Calu3 (cell line): ENCODE measurements around the gene PPCS. TPM values are rescaled to one million over a fixed set of nuclear protein-coding genes. Genes with fewer than 3 reads are reported as not detected.

ENCODE experiments used
- BruUV-seq: library from RNA; stranded (reverse); fragments of 400-500 nt; replicated peaks from 2 replicates; lab custom pipeline; 2021; lab: Mats Ljungman, UMichigan
- CTCF ChIA-PET: fragments of 300-600 bp; sonication (Branson Sonifier 250); formaldehyde crosslinking; loops from one replicate; lab custom pipeline; 2022; ENCODE audit warnings: antibody characterized with exemption; lab: Charles Lee
- DNase-seq: peaks from one replicate; pipeline ENCODE4 v3.0.0; 2022
- H3K27ac Mint-ChIP-seq: one replicate; pipeline ENCODE4 v1.8.0; 2022; ENCODE audit warnings: mixed read lengths; ENCODE audit not compliant: unreplicated experiment
- H3K27me3 Mint-ChIP-seq: one replicate; pipeline ENCODE4 v1.8.0; 2022; ENCODE audit warnings: mixed read lengths; ENCODE audit not compliant: unreplicated experiment
- H3K36me3 Mint-ChIP-seq: one replicate; pipeline ENCODE4 v1.8.0; 2022; ENCODE audit warnings: mild to moderate bottlenecking, moderate library complexity, mixed read lengths; ENCODE audit not compliant: insufficient read depth, unreplicated experiment
- H3K4me1 Mint-ChIP-seq: one replicate; pipeline ENCODE4 v1.8.0; 2022; ENCODE audit warnings: mild to moderate bottlenecking, low read depth, mixed read lengths; ENCODE audit not compliant: unreplicated experiment
- H3K4me3 Mint-ChIP-seq: one replicate; pipeline ENCODE4 v1.8.0; 2022; ENCODE audit warnings: mild to moderate bottlenecking, low read depth, moderate library complexity, mixed read lengths; ENCODE audit not compliant: unreplicated experiment
- H3K9me3 Mint-ChIP-seq: one replicate; pipeline ENCODE4 v1.8.0; 2022; ENCODE audit warnings: low read depth, mixed read lengths; ENCODE audit not compliant: unreplicated experiment
- intact Hi-C: fragments of 100-400 bp; cut with micrococcal nuclease; formaldehyde crosslinking; loops from one replicate; pipeline ENCODE4 v1.10.0; 2022; ENCODE audit not compliant: unreplicated experiment
- total RNA-seq: library from RNA; stranded (reverse); gene quantifications from 2 replicates; pipeline ENCODE4 v1.2.3, GENCODE V29; 2022
- TF ChIP-seq, protein P1 (sequence below): fragments of 200-600 bp; IDR thresholded peaks from one replicate; pipeline ENCODE4 v1.8.0; 2022; ENCODE audit warnings: antibody characterized with exemption; ENCODE audit not compliant: unreplicated experiment

PPCS gene
- total RNA-seq, 1 experiment from 2014 or later = 67.8 TPM

GRCh38 chr1:42434340-42434739 lies 22.0 kb upstream of the PPCS start:
- no peaks in the 10 kb centered on the region for H3K27me3 Mint-ChIP-seq
- no TSS peak for BruUV-seq
- TF ChIP-seq, protein P1, sequence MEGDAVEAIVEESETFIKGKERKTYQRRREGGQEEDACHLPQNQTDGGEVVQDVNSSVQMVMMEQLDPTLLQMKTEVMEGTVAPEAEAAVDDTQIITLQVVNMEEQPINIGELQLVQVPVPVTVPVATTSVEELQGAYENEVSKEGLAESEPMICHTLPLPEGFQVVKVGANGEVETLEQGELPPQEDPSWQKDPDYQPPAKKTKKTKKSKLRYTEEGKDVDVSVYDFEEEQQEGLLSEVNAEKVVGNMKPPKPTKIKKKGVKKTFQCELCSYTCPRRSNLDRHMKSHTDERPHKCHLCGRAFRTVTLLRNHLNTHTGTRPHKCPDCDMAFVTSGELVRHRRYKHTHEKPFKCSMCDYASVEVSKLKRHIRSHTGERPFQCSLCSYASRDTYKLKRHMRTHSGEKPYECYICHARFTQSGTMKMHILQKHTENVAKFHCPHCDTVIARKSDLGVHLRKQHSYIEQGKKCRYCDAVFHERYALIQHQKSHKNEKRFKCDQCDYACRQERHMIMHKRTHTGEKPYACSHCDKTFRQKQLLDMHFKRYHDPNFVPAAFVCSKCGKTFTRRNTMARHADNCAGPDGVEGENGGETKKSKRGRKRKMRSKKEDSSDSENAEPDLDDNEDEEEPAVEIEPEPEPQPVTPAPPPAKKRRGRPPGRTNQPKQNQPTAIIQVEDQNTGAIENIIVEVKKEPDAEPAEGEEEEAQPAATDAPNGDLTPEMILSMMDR = no peak
- no peaks in the 10 kb centered on the region for H3K4me1 Mint-ChIP-seq
- intact Hi-C loops = no loop called here
- no peaks in the 10 kb centered on the region for H3K9me3 Mint-ChIP-seq
- no peaks in the 10 kb centered on the region for H3K36me3 Mint-ChIP-seq
- no peak overlapping the region for H3K4me3 Mint-ChIP-seq
- H3K27ac Mint-ChIP-seq = no peak overlapping the region
- CTCF ChIA-PET = no interaction called here
- no peak for DNase-seq

DNA sequence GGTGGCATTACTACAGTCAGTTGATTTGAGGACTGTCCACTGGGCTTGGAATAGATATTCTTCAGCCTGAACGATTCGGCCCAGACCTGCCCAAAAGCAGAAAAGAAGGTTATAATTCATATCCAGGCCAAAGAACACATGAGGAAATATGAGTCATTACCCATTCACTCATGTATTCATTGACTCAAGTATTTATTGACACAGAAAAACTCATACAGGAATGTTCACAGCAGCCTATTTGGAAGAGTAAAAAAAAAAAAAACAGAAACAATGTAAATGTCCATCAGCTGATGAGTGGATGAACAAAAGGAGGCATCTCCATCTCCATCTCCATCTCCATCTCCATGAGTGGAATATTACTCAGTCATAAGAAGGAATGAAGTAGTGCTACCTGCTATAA lies 16.4 kb upstream of the PPCS start:
- no TSS peak for BruUV-seq
- Mint-ChIP-seq H3K36me3 (no peaks in the 10 kb centered on the region), H3K27me3 (no peaks in the 10 kb centered on the region), H3K4me3 (no peak overlapping the region), H3K4me1 (peaks cover 10% of the 10 kb centered on the region), H3K9me3 (no peaks in the 10 kb centered on the region), H3K27ac (no peak overlapping the region)
- DNase-seq = no peak
- TF ChIP-seq, protein P1 = no peak
- CTCF ChIA-PET = no interaction called here
- intact Hi-C loops = no loop called here

GRCh38 chr1:42442662-42443061 lies 13.7 kb upstream of the PPCS start:
- BruUV-seq = no TSS peak
- intact Hi-C loops = no loop called here
- Mint-ChIP-seq H3K36me3 (no peaks in the 10 kb centered on the region), H3K9me3 (no peaks in the 10 kb centered on the region), H3K4me3 (no peak overlapping the region), H3K27me3 (no peaks in the 10 kb centered on the region), H3K27ac (no peak overlapping the region), H3K4me1 (peaks cover 10% of the 10 kb centered on the region)
- CTCF ChIA-PET = no interaction called here
- no peak for DNase-seq
- TF ChIP-seq, protein P1 = no peak

- DNase-seq = no peak
- TF ChIP-seq, protein P1 = no peak
- Mint-ChIP-seq H3K4me1 (no peaks in the 10 kb centered on the region), H3K27ac (no peak overlapping the region), H3K4me3 (no peak overlapping the region), H3K36me3 (no peaks in the 10 kb centered on the region), H3K9me3 (no peaks in the 10 kb centered on the region), H3K27me3 (no peaks in the 10 kb centered on the region)
- CTCF ChIA-PET = no interaction called here
- intact Hi-C loops = no loop called here
- BruUV-seq = no TSS peak
Measured at GRCh38 chr1:42449256-42449655, 7.1 kb upstream of the PPCS start.
